IMR-90 (cell line): ENCODE data around the gene PAPPA. TPM values are rescaled to one million over a fixed set of nuclear protein-coding genes. Genes with fewer than 3 reads are reported as not detected.

Experiments
- ATAC-seq: fragments of 200-7000 bp; cut with Tn5 transposase; 2 replicates; pipeline ENCODE4 v1.9.1; 2020; ENCODE audit warnings: low read depth, mild to moderate bottlenecking, moderate library complexity
- BruUV-seq: library from RNA; stranded (reverse); fragments of 400-500 nt; replicated peaks from 2 replicates; lab custom pipeline; 2021; lab: Mats Ljungman, UMichigan
- CTCF ChIA-PET: fragments of 300-600 bp; formaldehyde crosslinking; extraction: SDS; loops from one replicate; lab custom pipeline; 2021; ENCODE audit warnings: antibody characterized with exemption; lab: Yijun Ruan, JAX
- POLR2A ChIA-PET: fragments of 300-600 bp; sonication (Branson Sonifier 250); formaldehyde crosslinking; loops from one replicate; lab custom pipeline; 2022; ENCODE audit warnings: antibody characterized with exemption; ENCODE audit not compliant: unreplicated experiment; lab: Charles Lee
- DNase-seq: peaks from one replicate; pipeline ENCODE4 v3.0.0; 2013
- H2AFZ ChIP-seq: replicated peaks from 2 replicates; pipeline ENCODE3; 2013; ENCODE audit warnings: low read length, mild to moderate bottlenecking; ENCODE audit not compliant: poor library complexity
- H2AK5ac ChIP-seq: 2 replicates; pipeline ENCODE4 v1.6.1; 2013; ENCODE audit warnings: low read depth, low read length, inconsistent platforms
- H2AK9ac ChIP-seq: replicated peaks from 2 replicates; pipeline ENCODE3; 2013; ENCODE audit warnings: mild to moderate bottlenecking, low read depth, low read length, moderate library complexity; ENCODE audit not compliant: poor library complexity
- H2BK120ac ChIP-seq: 2 replicates; pipeline ENCODE4 v1.6.1; 2013; ENCODE audit warnings: low read depth, low read length, inconsistent platforms
- H2BK15ac ChIP-seq: 3 replicates; pipeline ENCODE4 v1.6.1; 2013; ENCODE audit warnings: low read depth, low read length, inconsistent platforms
- H2BK20ac ChIP-seq: 2 replicates; pipeline ENCODE4 v1.6.1; 2013; ENCODE audit warnings: low read depth, mild to moderate bottlenecking, inconsistent platforms, low read length, moderate library complexity
- H2BK5ac ChIP-seq: 2 replicates; pipeline ENCODE4 v1.6.1; 2013; ENCODE audit warnings: mild to moderate bottlenecking, low read depth, low read length, inconsistent platforms; ENCODE audit not compliant: poor library complexity, severe bottlenecking
- H3K14ac ChIP-seq: replicated peaks from 2 replicates; pipeline ENCODE4 v1.6.1; 2013; ENCODE audit warnings: low read depth, low read length, inconsistent platforms
- H3K18ac ChIP-seq: 2 replicates; pipeline ENCODE4 v1.6.1; 2013; ENCODE audit warnings: low read depth, low read length, control low read depth
- H3K23ac ChIP-seq: 2 replicates; pipeline ENCODE4 v1.6.1; 2013; ENCODE audit warnings: low read depth, low read length, inconsistent platforms
- H3K27ac ChIP-seq: 2 replicates; pipeline ENCODE4 v1.5.1; 2013; ENCODE audit warnings: mild to moderate bottlenecking, control low read depth, low read length; ENCODE audit not compliant: insufficient read depth
- H3K27me3 ChIP-seq: 2 replicates; pipeline ENCODE4 v1.6.1; 2013; ENCODE audit warnings: low read length; ENCODE audit not compliant: control insufficient read depth, insufficient read depth
- H3K36me3 ChIP-seq: 2 replicates; pipeline ENCODE4 v1.6.1; 2013; ENCODE audit warnings: low read length, mixed read lengths; ENCODE audit not compliant: control insufficient read depth, insufficient read depth
- H3K4ac ChIP-seq: 2 replicates; pipeline ENCODE4 v1.6.1; 2013; ENCODE audit warnings: low read depth, low read length, inconsistent platforms
- H3K4me1 ChIP-seq: 2 replicates; pipeline ENCODE4 v1.6.1; 2013; ENCODE audit warnings: low read length, mixed read lengths; ENCODE audit not compliant: control insufficient read depth, insufficient read depth
- H3K4me2 ChIP-seq: 2 replicates; pipeline ENCODE4 v1.6.1; 2013; ENCODE audit warnings: low read depth, mild to moderate bottlenecking, control low read depth, low read length, moderate library complexity
- H3K4me3 ChIP-seq: 2 replicates; pipeline ENCODE4 v1.5.1; 2013; ENCODE audit warnings: low read depth, mild to moderate bottlenecking, control low read depth, low read length, moderate library complexity; ENCODE audit not compliant: insufficient read depth
- H3K56ac ChIP-seq: 2 replicates; pipeline ENCODE4 v1.6.1; 2013; ENCODE audit warnings: low read length, inconsistent platforms; ENCODE audit not compliant: insufficient read depth; ENCODE audit errors: extremely low read depth
- H3K79me1 ChIP-seq, 2 experiments: 2 replicates each; pipeline ENCODE4 v1.6.1; 2013; ENCODE audit warnings: low read length in 2 of 2, inconsistent platforms in 1 of 2, low read depth in 1 of 2
- H3K9ac ChIP-seq: 2 replicates; pipeline ENCODE4 v1.6.1; 2013; ENCODE audit warnings: low read depth, low read length, control low read depth
- H3K9me1 ChIP-seq: 2 replicates; pipeline ENCODE4 v1.6.1; 2013; ENCODE audit warnings: low read length, inconsistent platforms; ENCODE audit not compliant: insufficient read depth
- H3K9me3 ChIP-seq: 2 replicates; pipeline ENCODE4 v1.6.1; 2013; ENCODE audit warnings: low read length; ENCODE audit not compliant: control insufficient read depth, insufficient read depth
- H4K20me1 ChIP-seq: 2 replicates; pipeline ENCODE4 v1.6.1; 2013; ENCODE audit warnings: low read length, inconsistent platforms; ENCODE audit not compliant: insufficient read depth
- H4K5ac ChIP-seq: 2 replicates; pipeline ENCODE4 v1.6.1; 2013; ENCODE audit warnings: mild to moderate bottlenecking, low read depth, low read length, control low read depth
- H4K8ac ChIP-seq, 2 experiments: 2 replicates each; pipeline ENCODE4 v1.6.1; 2013; ENCODE audit warnings: low read depth in 2 of 2, low read length in 2 of 2, control low read depth in 1 of 2, inconsistent platforms in 1 of 2
- H4K91ac ChIP-seq: 2 replicates; pipeline ENCODE4 v1.6.1; 2013; ENCODE audit warnings: low read depth, low read length, inconsistent platforms; ENCODE audit not compliant: insufficient read depth
- BHLHE40 ChIP-seq: fragments of 150-350 bp; IDR thresholded peaks from 2 replicates; pipeline ENCODE4 v1.6.1; 2016; ENCODE audit warnings: mild to moderate bottlenecking, low read depth, low read length
- FOS ChIP-seq: fragments of 150-350 bp; IDR thresholded peaks from 2 replicates; pipeline ENCODE4 v1.6.1; 2016; ENCODE audit warnings: low read depth, low read length
- MAFK ChIP-seq: IDR thresholded peaks from 2 replicates; pipeline ENCODE4 v1.6.1; 2012; ENCODE audit warnings: low read depth, low read length, improper control_type of control experiment
- MAZ ChIP-seq: IDR thresholded peaks from 2 replicates; pipeline ENCODE4 v1.6.1; 2012; ENCODE audit warnings: low read depth, mild to moderate bottlenecking, low read length, improper control_type of control experiment, moderate library complexity, borderline replicate concordance
- MXI1 ChIP-seq: IDR thresholded peaks from 2 replicates; pipeline ENCODE4 v1.6.1; 2012; ENCODE audit warnings: low read depth, mild to moderate bottlenecking, low read length, moderate library complexity, borderline replicate concordance
- POLR2A ChIP-seq: IDR thresholded peaks from 2 replicates; pipeline ENCODE4 v1.6.1; 2012; ENCODE audit warnings: mild to moderate bottlenecking, low read depth, low read length
- RAD21 ChIP-seq: IDR thresholded peaks from 2 replicates; pipeline ENCODE4 v1.6.1; 2012; ENCODE audit warnings: low read length, improper control_type of control experiment
- RFX5 ChIP-seq: IDR thresholded peaks from 2 replicates; pipeline ENCODE4 v1.8.0; 2012; ENCODE audit warnings: low read depth, mild to moderate bottlenecking, low read length, moderate library complexity
- WGBS, 2 experiments: methylation state at CpG; one replicate each; pipeline versions ENCODE4 v1.1.5 to v1.1.7; 2013; ENCODE audit warnings: missing lambda C conversion rate in 2 of 2; ENCODE audit not compliant: insufficient read length in 1 of 2; ENCODE audit errors: extremely low coverage in 2 of 2; 5-methylcytosine and 5-hydroxymethylcytosine counted together
- dilution Hi-C: fragments of 300-500 bp; cut with HindIII; formaldehyde crosslinking; loops from one replicate; pipeline ENCODE4 v1.14.3; 2018; ENCODE audit warnings: low sequenced_read_pairs; ENCODE audit not compliant: unreplicated experiment
- in situ Hi-C: fragments of 300-500 bp; cut with MboI; formaldehyde crosslinking; loops from 3 replicates; pipeline ENCODE4 v1.14.3; 2019; ENCODE audit warnings: low sequenced_read_pairs, inconsistent platforms, mixed read lengths
- intact Hi-C: fragments of 100-400 bp; cut with micrococcal nuclease; formaldehyde crosslinking; loops from 2 replicates; pipeline ENCODE4 v1.10.0; 2022
- polyA plus RNA-seq, 3 experiments: library from polyadenylated mRNA; depleted of rRNA; stranded (reverse); fragments of >200 nt; gene quantifications; 2 replicates each; pipeline ENCODE4 v1.2.3, GENCODE V29; 2012; ENCODE audit warnings: low replicate concordance in 1 of 3
- total RNA-seq: library from RNA; depleted of rRNA; stranded (reverse); fragments of >200 nt; gene quantifications from 2 replicates; pipeline ENCODE4 v1.2.3, GENCODE V29; 2012

PAPPA gene
- total and polyA plus RNA-seq, 2 of the 4 experiments (the other 2 are of a cell fraction): 8.3 to 12.4 TPM

- H4K20me1 ChIP-seq: peaks cover 12% of the 10 kb centered on the region; the same call in 1 of the 2 replicates
Measured at GRCh38 chr9:116329470-116329869, 175.9 kb downstream of the PAPPA start.

More at GRCh38 chr9:116329470-116329869, 175.9 kb downstream of the PAPPA start:
- Histone ChIP-seq H3K36me3 (peaks cover 40% of the 10 kb centered on the region), H3K18ac (no peak overlapping the region), H3K4ac (no peak overlapping the region), H3K4me1 (peaks cover 11% of the 10 kb centered on the region), H3K27ac (no peak overlapping the region), H2BK120ac (no peak overlapping the region), H3K4me3 (no peak overlapping the region), H4K8ac (no peak overlapping the region), H2BK5ac (no peak overlapping the region), H2AK9ac (no peak overlapping the region), H3K79me1 (peaks cover 0 to 6% of the 10 kb centered on the region in 2 experiments; a peak in 1 of 4 replicates), H2BK20ac (no peak overlapping the region), H2AK5ac (no peak overlapping the region), H3K27me3 (no peaks in the 10 kb centered on the region), H3K56ac (no peak overlapping the region), H4K91ac (no peak overlapping the region), H3K9me3 (no peaks in the 10 kb centered on the region), H3K14ac (no peak overlapping the region), H2AFZ (no peak overlapping the region), H3K4me2 (no peak overlapping the region), H3K9ac (no peak overlapping the region), H3K23ac (no peak overlapping the region), H2BK15ac (no peak overlapping the region), H3K9me1 (peaks cover 12% of the 10 kb centered on the region), H4K5ac (no peak overlapping the region)
- TF ChIP-seq MAFK (no peak), RFX5 (no peak), MAZ (no peak), FOS (no peak), RAD21 (no peak), MXI1 (no peak), BHLHE40 (no peak), POLR2A (no peak)
- no CpG with 5 or more reads among the region's 4 CpGs for WGBS, 2 experiments
- intact Hi-C loops (loop anchor here (5.0 kb wide), 1 partner anchor 97 kb away; no protein-coding TSS in a partner anchor), in situ Hi-C loops (no loop called here), dilution Hi-C loops (no loop called here)
- ATAC-seq (no peak), DNase-seq (no peak)
- CTCF ChIA-PET: no interaction called here
- no TSS peak for BruUV-seq
- POLR2A ChIA-PET: no interaction called here
